GM12878 (cell line): ENCODE results near the gene EXO5. TPM values are rescaled to one million over a fixed set of nuclear protein-coding genes. Genes with fewer than 3 reads are reported as not detected.

Source experiments
- ATAC-seq: fragments of 200-7000 bp; cut with Tn5 transposase; 3 replicates; pipeline ENCODE4 v1.9.1; 2020; ENCODE audit warnings: mild to moderate bottlenecking, moderate library complexity
- BruUV-seq: library from RNA; stranded (reverse); fragments of 400-500 nt; replicated peaks from 2 replicates; lab custom pipeline; 2021; lab: Mats Ljungman, UMichigan
- CTCF ChIA-PET: fragments of 300-600 bp; sonication (Branson Sonifier 250); formaldehyde crosslinking; extraction: SDS; loops from one replicate; lab custom pipeline; 2021; ENCODE audit warnings: inconsistent platforms; lab: Yijun Ruan, JAX
- POLR2A ChIA-PET: fragments of 350-600 bp; formaldehyde crosslinking; extraction: SDS; loops from one replicate; lab custom pipeline; 2021; ENCODE audit warnings: inconsistent platforms; lab: Charles Lee
- RAD21 ChIA-PET: fragments of 300-600 bp; sonication (Branson Sonifier 250); formaldehyde crosslinking; loops from one replicate; lab custom pipeline; 2023; ENCODE audit warnings: antibody characterized with exemption; ENCODE audit not compliant: unreplicated experiment; lab: Charles Lee
- SMC1A ChIA-PET: fragments of 300-600 bp; sonication (Branson Sonifier 250); formaldehyde crosslinking; loops from one replicate; lab custom pipeline; 2023; ENCODE audit not compliant: unreplicated experiment, uncharacterized antibody; lab: Charles Lee
- DNase-seq: peaks from one replicate; pipeline ENCODE4 v3.0.0-alpha.2; 2011; ENCODE audit warnings: low read depth, low spot score
- FAIRE-seq: peaks from 3 replicates; lab custom pipeline; 2011; peaks lifted over from hg19 to GRCh38; lab: Jason Lieb, UNC
- H2AFZ ChIP-seq: 2 replicates; pipeline ENCODE4 v1.6.0; 2011; ENCODE audit warnings: low read depth, low read length, control low read depth; ENCODE audit not compliant: control insufficient read depth
- H3K27ac ChIP-seq: 2 replicates; pipeline ENCODE4 v1.5.1; 2011; ENCODE audit warnings: control low read depth; ENCODE audit not compliant: control insufficient read depth, insufficient read depth
- H3K27me3 ChIP-seq, 2 experiments: replicated peaks in 1 of 2; 2 replicates each; pipeline versions ENCODE4 v1.6.0 to v1.6.1; 2011; ENCODE audit warnings: low read length in 1 of 2; ENCODE audit not compliant: control insufficient read depth in 2 of 2, insufficient read depth in 2 of 2
- H3K36me3 ChIP-seq, 2 experiments: 2 replicates each; pipeline ENCODE4 v1.5.1; 2011; ENCODE audit warnings: low read length in 1 of 2; ENCODE audit not compliant: control insufficient read depth in 2 of 2, insufficient read depth in 2 of 2
- H3K4me1 ChIP-seq: 2 replicates; pipeline ENCODE4 v1.6.1; 2011; ENCODE audit warnings: mild to moderate bottlenecking, low read length, moderate library complexity, mixed read lengths; ENCODE audit not compliant: control insufficient read depth, insufficient read depth
- H3K4me2 ChIP-seq: 2 replicates; pipeline ENCODE4 v1.6.0; 2011; ENCODE audit warnings: control low read depth; ENCODE audit not compliant: control insufficient read depth, insufficient read depth
- H3K4me3 ChIP-seq: fragments of 200-600 bp; sonication (generic); 2 replicates; pipeline ENCODE4 v1.5.1; 2016
- H3K79me2 ChIP-seq: 2 replicates; pipeline ENCODE4 v1.6.0; 2011; ENCODE audit warnings: low read length; ENCODE audit not compliant: control insufficient read depth, insufficient read depth
- H3K9ac ChIP-seq: 2 replicates; pipeline ENCODE4 v1.8.0; 2011; ENCODE audit warnings: low read length, control low read depth, mixed read lengths; ENCODE audit not compliant: control insufficient read depth, insufficient read depth
- H3K9me3 ChIP-seq: replicated peaks from 3 replicates; pipeline ENCODE4 v1.5.1; 2011; ENCODE audit warnings: mild to moderate bottlenecking, low read length; ENCODE audit not compliant: control insufficient read depth, insufficient read depth
- H4K20me1 ChIP-seq: 2 replicates; pipeline ENCODE4 v1.6.0; 2011; ENCODE audit not compliant: control insufficient read depth, insufficient read depth
- BACH1 ChIP-seq: fragments of 450-650 bp; IDR thresholded peaks from 2 replicates; pipeline ENCODE4 v1.6.1; 2017; ENCODE audit warnings: mild to moderate bottlenecking, borderline replicate concordance
- BHLHE40 ChIP-seq, 2 experiments: fragments of 450-650 bp in 1 of 2; IDR thresholded peaks; 2 replicates each; pipeline ENCODE4 v1.6.1; 2011 to 2017; ENCODE audit warnings: low read depth in 2 of 2, borderline replicate concordance in 1 of 2, improper control_type of control experiment in 1 of 2, low read length in 1 of 2, mild to moderate bottlenecking in 1 of 2
- DPF2 ChIP-seq: fragments of 450-650 bp; IDR thresholded peaks from 2 replicates; pipeline ENCODE4 v1.6.1; 2017; ENCODE audit warnings: mild to moderate bottlenecking
- HDGF ChIP-seq: fragments of 450-650 bp; IDR thresholded peaks from 2 replicates; pipeline ENCODE4 v1.6.1; 2016; ENCODE audit warnings: antibody characterized with exemption
- RAD51 ChIP-seq: fragments of 450-650 bp; IDR thresholded peaks from 2 replicates; pipeline ENCODE4 v1.6.1; 2016; ENCODE audit warnings: moderate library complexity, mild to moderate bottlenecking, inconsistent platforms
- SMC3 ChIP-seq: IDR thresholded peaks from 2 replicates; pipeline ENCODE4 v1.6.1; 2011; ENCODE audit warnings: low read length, improper control_type of control experiment, borderline replicate concordance
- SP1 ChIP-seq: IDR thresholded peaks from one replicate; pipeline ENCODE4 v1.6.1; 2011; ENCODE audit warnings: low read depth, low read length
- ZZZ3 ChIP-seq: IDR thresholded peaks from 2 replicates; pipeline ENCODE4 v1.6.1; 2011; ENCODE audit warnings: low read depth; ENCODE audit not compliant: control insufficient read depth, insufficient read length
- WGBS: methylation state at CpG from one replicate; pipeline ENCODE4 v1.1.6; 2016; ENCODE audit warnings: low lambda C conversion rate; ENCODE audit not compliant: insufficient replicate concordance, insufficient coverage; ENCODE audit errors: missing lambda C conversion rate; 5-methylcytosine and 5-hydroxymethylcytosine counted together
- in situ Hi-C: fragments of 300-500 bp; cut with MboI; formaldehyde crosslinking; loops from 9 replicates; pipeline ENCODE4 v1.14.3; 2018; ENCODE audit warnings: mixed read lengths
- intact Hi-C: fragments of 100-400 bp; cut with micrococcal nuclease; formaldehyde crosslinking; loops from one replicate; pipeline ENCODE4 v1.14.2; 2022; ENCODE audit not compliant: unreplicated experiment
- polyA plus RNA-seq, 11 experiments: library from polyadenylated mRNA; depleted of rRNA in 4 of 11; unstranded in 6 of 11; stranded (reverse) in 5 of 11; fragments of >200 nt; fragmentation: Nextera tagmentation in 4 of 11; fragmentation: Illumina TruSeq in 1 of 11; extraction: Ambion mirVana in 4 of 11; extraction: Trizol in 1 of 11; gene quantifications; 1 replicate in 1 of 11; 2 replicates in 10 of 11; pipeline versions ENCODE4 v1.2.1 to v1.2.3, GENCODE V29; 2011 to 2016; ENCODE audit warnings: inconsistent platforms in 2 of 11, missing spikeins in 2 of 11, low read depth in 1 of 11
- total RNA-seq, 4 experiments: library from RNA; depleted of rRNA in 3 of 4; stranded (reverse); fragments of >200 nt in 3 of 4; fragmentation: Illumina TruSeq in 1 of 4; extraction: Trizol in 1 of 4; gene quantifications; 2 replicates each; pipeline versions ENCODE4 v1.2.1 to v1.2.3, GENCODE V29; 2013 to 2021
- TF ChIP-seq, protein P1 (sequence below): IDR thresholded peaks from 2 replicates; pipeline ENCODE4 v1.6.1; 2012; ENCODE audit warnings: mild to moderate bottlenecking, low read depth, low read length
- TF ChIP-seq, protein P2 (sequence below): fragments of 450-650 bp; IDR thresholded peaks from 2 replicates; pipeline ENCODE4 v1.6.1; 2018; ENCODE audit warnings: borderline replicate concordance, mild to moderate bottlenecking; ENCODE audit not compliant: partially characterized antibody
- TF ChIP-seq, protein P3 (sequence below): IDR thresholded peaks from 2 replicates; pipeline ENCODE4 v1.6.1; 2011; ENCODE audit warnings: mild to moderate bottlenecking, low read depth, low read length, moderate library complexity; ENCODE audit not compliant: insufficient replicate concordance
- TF ChIP-seq, protein P4 (sequence below): fragments of 150-350 bp; IDR thresholded peaks from 2 replicates; pipeline ENCODE4 v1.6.1; 2014; ENCODE audit warnings: mild to moderate bottlenecking, low read depth, low read length
- TF ChIP-seq, protein P5 (sequence below): IDR thresholded peaks from 2 replicates; pipeline ENCODE4 v1.6.1; 2011; ENCODE audit warnings: low read depth, mild to moderate bottlenecking, low read length, moderate library complexity, borderline replicate concordance; ENCODE audit errors: extremely low read depth
- TF ChIP-seq, protein P6 (sequence below): fragments of 450-650 bp; IDR thresholded peaks from 2 replicates; pipeline ENCODE4 v1.6.1; 2014; ENCODE audit warnings: mild to moderate bottlenecking

EXO5 gene
- total and polyA plus RNA-seq, 10 of the 15 experiments (the other 5 are each of a cell fraction or from before 2014, with no cell fraction given): 2.1 to 10.1 (median 8.5) TPM

DNA sequence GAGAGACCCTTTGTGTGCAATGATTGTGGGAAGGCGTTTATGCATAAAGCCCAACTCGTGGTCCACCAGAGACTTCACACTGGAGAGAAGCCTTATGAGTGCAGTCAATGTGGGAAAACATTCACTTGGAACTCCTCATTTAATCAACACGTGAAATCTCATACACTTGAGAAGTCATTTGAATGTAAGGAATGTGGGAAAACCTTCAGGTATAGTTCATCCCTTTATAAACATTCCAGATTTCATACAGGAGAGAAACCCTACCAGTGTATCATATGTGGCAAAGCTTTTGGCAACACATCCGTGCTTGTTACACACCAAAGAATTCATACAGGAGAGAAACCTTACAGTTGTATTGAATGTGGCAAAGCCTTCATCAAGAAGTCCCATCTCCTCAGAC, 38.4 kb downstream of the EXO5 start:
- H3K79me2 ChIP-seq: no peaks in the 10 kb centered on the region
- FAIRE-seq (no peak), ATAC-seq (no peak), DNase-seq (no peak)
- peaks cover 0 to 6% of the 10 kb centered on the region in 2 experiments; a peak in 1 of 4 replicates for H3K36me3 ChIP-seq
- no peaks in the 10 kb centered on the region for H3K4me1 ChIP-seq
- H3K4me2 ChIP-seq: no peak overlapping the region
- no peaks in the 10 kb centered on the region for H4K20me1 ChIP-seq
- no peak overlapping the region for H2AFZ ChIP-seq
- POLR2A ChIA-PET: no interaction called here
- WGBS: 94% methylated on average over 4 of the region's 4 CpGs
- no peaks in the 10 kb centered on the region for H3K27me3 ChIP-seq
- intact Hi-C loops: no loop called here
- H3K27ac ChIP-seq: no peak overlapping the region
- peaks cover 10% of the 10 kb centered on the region for H3K9me3 ChIP-seq
- CTCF ChIA-PET: no interaction called here
- H3K4me3 ChIP-seq: no peak overlapping the region
- RAD21 ChIA-PET: no interaction called here
- BruUV-seq: no TSS peak
- SMC1A ChIA-PET: no interaction called here
- in situ Hi-C loops: no loop called here
- no peak overlapping the region for H3K9ac ChIP-seq
- TF ChIP-seq BACH1 (no peak), RAD51 (no peak), BHLHE40 (IDR thresholded peaks at IDR 0.05; ENCODE audit: borderline replicate concordance in 1 of 2, low read depth in 2 of 2, low read length in 1 of 2) (no peak), SP1 (no peak), HDGF (no peak), SMC3 (no peak), DPF2 (no peak), ZZZ3 (no peak)
- TF ChIP-seq, protein P1, sequence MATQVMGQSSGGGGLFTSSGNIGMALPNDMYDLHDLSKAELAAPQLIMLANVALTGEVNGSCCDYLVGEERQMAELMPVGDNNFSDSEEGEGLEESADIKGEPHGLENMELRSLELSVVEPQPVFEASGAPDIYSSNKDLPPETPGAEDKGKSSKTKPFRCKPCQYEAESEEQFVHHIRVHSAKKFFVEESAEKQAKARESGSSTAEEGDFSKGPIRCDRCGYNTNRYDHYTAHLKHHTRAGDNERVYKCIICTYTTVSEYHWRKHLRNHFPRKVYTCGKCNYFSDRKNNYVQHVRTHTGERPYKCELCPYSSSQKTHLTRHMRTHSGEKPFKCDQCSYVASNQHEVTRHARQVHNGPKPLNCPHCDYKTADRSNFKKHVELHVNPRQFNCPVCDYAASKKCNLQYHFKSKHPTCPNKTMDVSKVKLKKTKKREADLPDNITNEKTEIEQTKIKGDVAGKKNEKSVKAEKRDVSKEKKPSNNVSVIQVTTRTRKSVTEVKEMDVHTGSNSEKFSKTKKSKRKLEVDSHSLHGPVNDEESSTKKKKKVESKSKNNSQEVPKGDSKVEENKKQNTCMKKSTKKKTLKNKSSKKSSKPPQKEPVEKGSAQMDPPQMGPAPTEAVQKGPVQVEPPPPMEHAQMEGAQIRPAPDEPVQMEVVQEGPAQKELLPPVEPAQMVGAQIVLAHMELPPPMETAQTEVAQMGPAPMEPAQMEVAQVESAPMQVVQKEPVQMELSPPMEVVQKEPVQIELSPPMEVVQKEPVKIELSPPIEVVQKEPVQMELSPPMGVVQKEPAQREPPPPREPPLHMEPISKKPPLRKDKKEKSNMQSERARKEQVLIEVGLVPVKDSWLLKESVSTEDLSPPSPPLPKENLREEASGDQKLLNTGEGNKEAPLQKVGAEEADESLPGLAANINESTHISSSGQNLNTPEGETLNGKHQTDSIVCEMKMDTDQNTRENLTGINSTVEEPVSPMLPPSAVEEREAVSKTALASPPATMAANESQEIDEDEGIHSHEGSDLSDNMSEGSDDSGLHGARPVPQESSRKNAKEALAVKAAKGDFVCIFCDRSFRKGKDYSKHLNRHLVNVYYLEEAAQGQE: no peak
- TF ChIP-seq, protein P2, sequence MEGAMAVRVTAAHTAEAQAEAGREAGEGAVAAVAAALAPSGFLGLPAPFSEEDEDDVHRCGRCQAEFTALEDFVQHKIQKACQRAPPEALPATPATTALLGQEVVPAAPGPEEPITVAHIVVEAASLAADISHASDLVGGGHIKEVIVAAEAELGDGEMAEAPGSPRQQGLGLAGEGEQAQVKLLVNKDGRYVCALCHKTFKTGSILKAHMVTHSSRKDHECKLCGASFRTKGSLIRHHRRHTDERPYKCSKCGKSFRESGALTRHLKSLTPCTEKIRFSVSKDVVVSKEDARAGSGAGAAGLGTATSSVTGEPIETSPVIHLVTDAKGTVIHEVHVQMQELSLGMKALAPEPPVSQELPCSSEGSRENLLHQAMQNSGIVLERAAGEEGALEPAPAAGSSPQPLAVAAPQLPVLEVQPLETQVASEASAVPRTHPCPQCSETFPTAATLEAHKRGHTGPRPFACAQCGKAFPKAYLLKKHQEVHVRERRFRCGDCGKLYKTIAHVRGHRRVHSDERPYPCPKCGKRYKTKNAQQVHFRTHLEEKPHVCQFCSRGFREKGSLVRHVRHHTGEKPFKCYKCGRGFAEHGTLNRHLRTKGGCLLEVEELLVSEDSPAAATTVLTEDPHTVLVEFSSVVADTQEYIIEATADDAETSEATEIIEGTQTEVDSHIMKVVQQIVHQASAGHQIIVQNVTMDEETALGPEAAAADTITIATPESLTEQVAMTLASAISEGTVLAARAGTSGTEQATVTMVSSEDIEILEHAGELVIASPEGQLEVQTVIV: no peak
- TF ChIP-seq, protein P3, sequence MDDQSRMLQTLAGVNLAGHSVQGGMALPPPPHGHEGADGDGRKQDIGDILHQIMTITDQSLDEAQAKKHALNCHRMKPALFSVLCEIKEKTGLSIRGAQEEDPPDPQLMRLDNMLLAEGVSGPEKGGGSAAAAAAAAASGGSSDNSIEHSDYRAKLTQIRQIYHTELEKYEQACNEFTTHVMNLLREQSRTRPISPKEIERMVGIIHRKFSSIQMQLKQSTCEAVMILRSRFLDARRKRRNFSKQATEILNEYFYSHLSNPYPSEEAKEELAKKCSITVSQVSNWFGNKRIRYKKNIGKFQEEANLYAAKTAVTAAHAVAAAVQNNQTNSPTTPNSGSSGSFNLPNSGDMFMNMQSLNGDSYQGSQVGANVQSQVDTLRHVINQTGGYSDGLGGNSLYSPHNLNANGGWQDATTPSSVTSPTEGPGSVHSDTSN: no peak
- TF ChIP-seq, protein P4, sequence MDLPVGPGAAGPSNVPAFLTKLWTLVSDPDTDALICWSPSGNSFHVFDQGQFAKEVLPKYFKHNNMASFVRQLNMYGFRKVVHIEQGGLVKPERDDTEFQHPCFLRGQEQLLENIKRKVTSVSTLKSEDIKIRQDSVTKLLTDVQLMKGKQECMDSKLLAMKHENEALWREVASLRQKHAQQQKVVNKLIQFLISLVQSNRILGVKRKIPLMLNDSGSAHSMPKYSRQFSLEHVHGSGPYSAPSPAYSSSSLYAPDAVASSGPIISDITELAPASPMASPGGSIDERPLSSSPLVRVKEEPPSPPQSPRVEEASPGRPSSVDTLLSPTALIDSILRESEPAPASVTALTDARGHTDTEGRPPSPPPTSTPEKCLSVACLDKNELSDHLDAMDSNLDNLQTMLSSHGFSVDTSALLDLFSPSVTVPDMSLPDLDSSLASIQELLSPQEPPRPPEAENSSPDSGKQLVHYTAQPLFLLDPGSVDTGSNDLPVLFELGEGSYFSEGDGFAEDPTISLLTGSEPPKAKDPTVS: no peak
- TF ChIP-seq, protein P5, sequence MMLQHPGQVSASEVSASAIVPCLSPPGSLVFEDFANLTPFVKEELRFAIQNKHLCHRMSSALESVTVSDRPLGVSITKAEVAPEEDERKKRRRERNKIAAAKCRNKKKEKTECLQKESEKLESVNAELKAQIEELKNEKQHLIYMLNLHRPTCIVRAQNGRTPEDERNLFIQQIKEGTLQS: no peak
- TF ChIP-seq, protein P6, sequence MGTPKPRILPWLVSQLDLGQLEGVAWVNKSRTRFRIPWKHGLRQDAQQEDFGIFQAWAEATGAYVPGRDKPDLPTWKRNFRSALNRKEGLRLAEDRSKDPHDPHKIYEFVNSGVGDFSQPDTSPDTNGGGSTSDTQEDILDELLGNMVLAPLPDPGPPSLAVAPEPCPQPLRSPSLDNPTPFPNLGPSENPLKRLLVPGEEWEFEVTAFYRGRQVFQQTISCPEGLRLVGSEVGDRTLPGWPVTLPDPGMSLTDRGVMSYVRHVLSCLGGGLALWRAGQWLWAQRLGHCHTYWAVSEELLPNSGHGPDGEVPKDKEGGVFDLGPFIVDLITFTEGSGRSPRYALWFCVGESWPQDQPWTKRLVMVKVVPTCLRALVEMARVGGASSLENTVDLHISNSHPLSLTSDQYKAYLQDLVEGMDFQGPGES: no peak
